ENCODE results near the gene ZDHHC12.

Gene ZDHHC12

GRCh38 chr9:128690684-128691034 lies 33.3 kb downstream of the ZDHHC12 start:
- Histone ChIP-seq H3K27ac (peak overlapping the region; percentile 12), H3K4me1 (no peaks in the 10 kb centered on the region), H3K9ac (no peak overlapping the region), H3K36me3 (ENCODE audit: control insufficient read depth, insufficient read depth, low read length) (no peaks in the 10 kb centered on the region), H3K79me2 (peaks cover 5% of the 10 kb centered on the region), H3K4me2 (ENCODE audit: low read length) (peak overlapping the region; percentile 82), H3K27me3 (ENCODE audit: control insufficient read depth, insufficient read depth, low read length) (no peaks in the 10 kb centered on the region), H2AFZ (no peak overlapping the region), H3K4me3 (ENCODE audit: low read depth, low read length) (peak overlapping the region; percentile 61), H3K9me3 (ENCODE audit: control insufficient read depth, low read length) (no peaks in the 10 kb centered on the region)
- TF ChIP-seq, protein P1, sequence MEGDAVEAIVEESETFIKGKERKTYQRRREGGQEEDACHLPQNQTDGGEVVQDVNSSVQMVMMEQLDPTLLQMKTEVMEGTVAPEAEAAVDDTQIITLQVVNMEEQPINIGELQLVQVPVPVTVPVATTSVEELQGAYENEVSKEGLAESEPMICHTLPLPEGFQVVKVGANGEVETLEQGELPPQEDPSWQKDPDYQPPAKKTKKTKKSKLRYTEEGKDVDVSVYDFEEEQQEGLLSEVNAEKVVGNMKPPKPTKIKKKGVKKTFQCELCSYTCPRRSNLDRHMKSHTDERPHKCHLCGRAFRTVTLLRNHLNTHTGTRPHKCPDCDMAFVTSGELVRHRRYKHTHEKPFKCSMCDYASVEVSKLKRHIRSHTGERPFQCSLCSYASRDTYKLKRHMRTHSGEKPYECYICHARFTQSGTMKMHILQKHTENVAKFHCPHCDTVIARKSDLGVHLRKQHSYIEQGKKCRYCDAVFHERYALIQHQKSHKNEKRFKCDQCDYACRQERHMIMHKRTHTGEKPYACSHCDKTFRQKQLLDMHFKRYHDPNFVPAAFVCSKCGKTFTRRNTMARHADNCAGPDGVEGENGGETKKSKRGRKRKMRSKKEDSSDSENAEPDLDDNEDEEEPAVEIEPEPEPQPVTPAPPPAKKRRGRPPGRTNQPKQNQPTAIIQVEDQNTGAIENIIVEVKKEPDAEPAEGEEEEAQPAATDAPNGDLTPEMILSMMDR (IDR thresholded peaks at IDR 0.05): no peak

- peak overlapping the region; percentile 61 for H3K4me3 ChIP-seq (ENCODE audit: low read depth, low read length)
- TF ChIP-seq, protein P1 (IDR thresholded peaks at IDR 0.05): no peak
- H3K27me3 ChIP-seq (ENCODE audit: control insufficient read depth, insufficient read depth, low read length): no peaks in the 10 kb centered on the region
- H3K4me1 ChIP-seq: no peaks in the 10 kb centered on the region
- H3K36me3 ChIP-seq (ENCODE audit: control insufficient read depth, insufficient read depth, low read length): no peaks in the 10 kb centered on the region
- no peak overlapping the region for H3K9ac ChIP-seq
- no peaks in the 10 kb centered on the region for H3K9me3 ChIP-seq (ENCODE audit: control insufficient read depth, low read length)
- H3K27ac ChIP-seq: peak overlapping the region; percentile 12
- no peak overlapping the region for H2AFZ ChIP-seq
- H3K79me2 ChIP-seq: peaks cover 5% of the 10 kb centered on the region
- H3K4me2 ChIP-seq (ENCODE audit: low read length): peak overlapping the region; percentile 82
These were observed 33.9 kb downstream of the ZDHHC12 start for GRCh38 chr9:128689820-128690683.

DNA sequence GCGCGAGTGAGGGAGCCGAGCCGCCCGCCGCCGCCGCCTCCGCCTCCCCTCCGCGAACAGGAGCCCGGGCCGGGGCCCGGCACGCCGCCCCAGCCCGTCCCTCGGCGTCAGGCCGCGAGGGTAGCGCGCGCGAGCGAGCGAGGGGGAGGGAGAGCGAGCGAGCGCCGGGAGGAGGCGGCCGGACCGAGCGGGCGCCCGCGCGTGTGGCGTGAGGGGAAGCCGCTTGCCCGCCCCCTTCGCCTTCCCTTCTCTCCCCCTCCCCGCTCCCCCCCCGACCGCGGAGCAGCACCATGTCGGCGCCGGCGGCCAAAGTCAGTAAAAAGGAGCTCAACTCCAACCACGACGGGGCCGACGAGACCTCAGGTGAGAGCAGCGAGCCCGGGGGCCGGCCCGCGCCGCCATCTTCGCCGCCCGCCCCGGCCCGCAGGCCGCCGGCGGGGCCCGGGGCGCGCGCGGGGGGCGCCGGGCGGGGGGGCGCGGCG lies 34.6 kb downstream of the ZDHHC12 start:
- H3K4me3 ChIP-seq (ENCODE audit: low read depth, low read length): peak overlapping the region; percentile 49
- H3K27me3 ChIP-seq (ENCODE audit: control insufficient read depth, insufficient read depth, low read length): no peaks in the 10 kb centered on the region
- no peaks in the 10 kb centered on the region for H3K4me1 ChIP-seq
- no peak overlapping the region for H2AFZ ChIP-seq
- no peak overlapping the region for H3K9ac ChIP-seq
- H3K9me3 ChIP-seq (ENCODE audit: control insufficient read depth, low read length): no peaks in the 10 kb centered on the region
- peaks cover 5% of the 10 kb centered on the region for H3K79me2 ChIP-seq
- H3K4me2 ChIP-seq (ENCODE audit: low read length): no peak overlapping the region
- H3K27ac ChIP-seq: no peak overlapping the region
- TF ChIP-seq, protein P1 (IDR thresholded peaks at IDR 0.05): no peak
- H3K36me3 ChIP-seq (ENCODE audit: control insufficient read depth, insufficient read depth, low read length): no peaks in the 10 kb centered on the region

- Histone ChIP-seq H3K4me3 (ENCODE audit: low read depth, low read length) (peak within 1 kb of the TSS; percentile 70), H3K27ac (peak within 1 kb of the TSS; percentile 70), H3K79me2 (peaks cover 5% of the 10 kb centered on the region), H3K27me3 (ENCODE audit: control insufficient read depth, insufficient read depth, low read length) (no peaks in the 10 kb centered on the region), H2AFZ (peak within 1 kb of the TSS; percentile 85), H3K36me3 (ENCODE audit: control insufficient read depth, insufficient read depth, low read length) (no peaks in the 10 kb centered on the region), H3K4me1 (no peaks in the 10 kb centered on the region), H3K9ac (no peak within 1 kb of the TSS), H3K9me3 (ENCODE audit: control insufficient read depth, low read length) (no peaks in the 10 kb centered on the region), H3K4me2 (ENCODE audit: low read length) (peak within 1 kb of the TSS; percentile 89)
- TF ChIP-seq, protein P1 (IDR thresholded peaks at IDR 0.05): no peak
These were observed 35.2 kb downstream of the ZDHHC12 start, which contains the start of gene SET for GRCh38 chr9:128688501-128689292. Gene SET (plus strand): TSS chr9:128689222. CDS start chr9:128689583, 361 bp downstream.
